ENCODE measurements around the gene C2orf68. TPM values are rescaled to one million over a fixed set of nuclear protein-coding genes. Genes with fewer than 3 reads are reported as not detected.

The C2orf68 gene
- total RNA-seq, 1 donor from 2014 or later: 40.8 TPM

DNA sequence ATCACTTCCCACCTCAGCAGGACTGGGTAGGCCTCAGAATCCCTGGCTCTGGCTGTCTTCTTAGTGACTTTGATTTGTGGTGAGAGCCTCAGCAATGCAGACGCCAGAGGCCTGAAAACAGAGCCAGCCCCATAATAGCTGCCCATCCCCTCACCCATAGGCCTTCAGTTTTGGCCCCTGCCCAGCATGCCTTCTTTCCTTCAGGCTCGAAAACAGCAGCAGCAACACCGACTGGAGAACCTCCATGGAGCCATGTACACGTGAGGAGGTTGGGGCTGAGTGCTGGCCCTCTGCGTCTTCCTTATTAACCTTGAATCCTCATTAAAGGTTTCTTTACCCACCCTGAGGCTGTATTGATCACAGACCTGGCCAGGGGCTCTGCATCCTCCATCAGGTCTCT, 14.6 kb downstream of the C2orf68 start:
- TF ChIP-seq, protein P1, sequence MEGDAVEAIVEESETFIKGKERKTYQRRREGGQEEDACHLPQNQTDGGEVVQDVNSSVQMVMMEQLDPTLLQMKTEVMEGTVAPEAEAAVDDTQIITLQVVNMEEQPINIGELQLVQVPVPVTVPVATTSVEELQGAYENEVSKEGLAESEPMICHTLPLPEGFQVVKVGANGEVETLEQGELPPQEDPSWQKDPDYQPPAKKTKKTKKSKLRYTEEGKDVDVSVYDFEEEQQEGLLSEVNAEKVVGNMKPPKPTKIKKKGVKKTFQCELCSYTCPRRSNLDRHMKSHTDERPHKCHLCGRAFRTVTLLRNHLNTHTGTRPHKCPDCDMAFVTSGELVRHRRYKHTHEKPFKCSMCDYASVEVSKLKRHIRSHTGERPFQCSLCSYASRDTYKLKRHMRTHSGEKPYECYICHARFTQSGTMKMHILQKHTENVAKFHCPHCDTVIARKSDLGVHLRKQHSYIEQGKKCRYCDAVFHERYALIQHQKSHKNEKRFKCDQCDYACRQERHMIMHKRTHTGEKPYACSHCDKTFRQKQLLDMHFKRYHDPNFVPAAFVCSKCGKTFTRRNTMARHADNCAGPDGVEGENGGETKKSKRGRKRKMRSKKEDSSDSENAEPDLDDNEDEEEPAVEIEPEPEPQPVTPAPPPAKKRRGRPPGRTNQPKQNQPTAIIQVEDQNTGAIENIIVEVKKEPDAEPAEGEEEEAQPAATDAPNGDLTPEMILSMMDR (IDR thresholded peaks at IDR 0.05): no peak
- Mint-ChIP-seq H3K27ac (ENCODE audit: unreplicated experiment) (no peak overlapping the region), H3K9me3 (ENCODE audit: unreplicated experiment) (no peaks in the 10 kb centered on the region), H3K4me3 (ENCODE audit: unreplicated experiment) (peak overlapping the region; percentile 99), H3K36me3 (ENCODE audit: unreplicated experiment) (peaks cover 8% of the 10 kb centered on the region), H3K27me3 (ENCODE audit: unreplicated experiment) (no peaks in the 10 kb centered on the region), H3K4me1 (ENCODE audit: unreplicated experiment) (peaks cover 44% of the 10 kb centered on the region)
- no peak for DNase-seq (ENCODE audit: extremely low spot score, unreplicated experiment)

DNA sequence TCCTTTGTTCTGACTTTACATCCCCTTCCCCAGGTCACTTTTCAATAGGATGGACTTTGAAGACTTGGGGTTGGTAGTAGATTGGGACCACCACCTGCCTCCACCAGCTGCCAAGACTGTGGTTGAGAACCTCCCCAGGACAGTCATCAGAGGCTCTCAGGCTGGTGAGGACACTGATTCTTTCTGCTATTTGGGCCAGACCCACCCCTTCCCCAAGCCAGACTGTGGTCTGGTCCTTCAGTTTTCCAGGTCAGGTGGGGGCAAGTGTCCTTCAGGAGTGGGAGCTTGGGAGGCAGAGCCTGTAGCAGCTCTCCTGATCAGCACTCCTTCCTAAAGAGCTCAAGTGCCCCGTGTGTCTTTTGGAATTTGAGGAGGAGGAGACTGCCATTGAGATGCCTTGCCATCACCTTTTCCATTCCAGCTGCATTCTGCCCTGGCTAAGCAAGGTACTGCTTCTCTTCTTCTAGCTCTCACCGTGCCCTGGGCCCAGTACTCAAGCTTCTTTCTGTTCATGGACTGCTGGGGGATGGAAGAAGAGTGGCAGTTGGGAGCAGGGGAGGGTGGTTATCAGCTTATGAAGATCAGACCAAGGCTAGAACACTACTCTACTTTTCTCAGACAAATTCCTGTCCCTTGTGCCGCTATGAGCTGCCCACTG, 15.3 kb downstream of the C2orf68 start:
- TF ChIP-seq, protein P1 (IDR thresholded peaks at IDR 0.05): no peak
- no peak for DNase-seq (ENCODE audit: extremely low spot score, unreplicated experiment)
- H3K27ac Mint-ChIP-seq (ENCODE audit: unreplicated experiment): peak overlapping the region; percentile 99
- no peaks in the 10 kb centered on the region for H3K9me3 Mint-ChIP-seq (ENCODE audit: unreplicated experiment)
- H3K4me3 Mint-ChIP-seq (ENCODE audit: unreplicated experiment): peak overlapping the region; percentile 99
- no peaks in the 10 kb centered on the region for H3K27me3 Mint-ChIP-seq (ENCODE audit: unreplicated experiment)
- H3K4me1 Mint-ChIP-seq (ENCODE audit: unreplicated experiment): peaks cover 43% of the 10 kb centered on the region
- H3K36me3 Mint-ChIP-seq (ENCODE audit: unreplicated experiment): peaks cover 8% of the 10 kb centered on the region

DNA sequence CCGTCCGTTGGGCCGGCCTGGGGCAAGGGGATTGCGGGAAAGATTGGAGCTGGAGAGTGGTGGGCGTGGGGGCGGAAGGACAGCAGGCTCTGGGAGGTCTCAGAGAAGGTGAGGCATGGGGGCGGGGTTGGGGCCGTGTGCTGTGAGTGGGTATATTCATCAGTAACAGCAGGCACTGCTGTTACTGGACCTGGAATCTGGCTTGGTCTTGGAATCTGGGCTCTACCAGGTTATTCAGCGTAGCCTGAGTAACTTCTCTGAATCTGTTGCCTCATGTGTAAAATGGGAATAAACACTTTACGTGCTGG, 15.9 kb downstream of the C2orf68 start:
- peak overlapping the region; percentile 99 for H3K27ac Mint-ChIP-seq (ENCODE audit: unreplicated experiment)
- H3K4me1 Mint-ChIP-seq (ENCODE audit: unreplicated experiment): peaks cover 43% of the 10 kb centered on the region
- TF ChIP-seq, protein P1 (IDR thresholded peaks at IDR 0.05): no peak
- DNase-seq (ENCODE audit: extremely low spot score, unreplicated experiment): no peak
- H3K4me3 Mint-ChIP-seq (ENCODE audit: unreplicated experiment): peak overlapping the region; percentile 99
- peaks cover 8% of the 10 kb centered on the region for H3K36me3 Mint-ChIP-seq (ENCODE audit: unreplicated experiment)
- H3K9me3 Mint-ChIP-seq (ENCODE audit: unreplicated experiment): no peaks in the 10 kb centered on the region
- no peaks in the 10 kb centered on the region for H3K27me3 Mint-ChIP-seq (ENCODE audit: unreplicated experiment)

DNA sequence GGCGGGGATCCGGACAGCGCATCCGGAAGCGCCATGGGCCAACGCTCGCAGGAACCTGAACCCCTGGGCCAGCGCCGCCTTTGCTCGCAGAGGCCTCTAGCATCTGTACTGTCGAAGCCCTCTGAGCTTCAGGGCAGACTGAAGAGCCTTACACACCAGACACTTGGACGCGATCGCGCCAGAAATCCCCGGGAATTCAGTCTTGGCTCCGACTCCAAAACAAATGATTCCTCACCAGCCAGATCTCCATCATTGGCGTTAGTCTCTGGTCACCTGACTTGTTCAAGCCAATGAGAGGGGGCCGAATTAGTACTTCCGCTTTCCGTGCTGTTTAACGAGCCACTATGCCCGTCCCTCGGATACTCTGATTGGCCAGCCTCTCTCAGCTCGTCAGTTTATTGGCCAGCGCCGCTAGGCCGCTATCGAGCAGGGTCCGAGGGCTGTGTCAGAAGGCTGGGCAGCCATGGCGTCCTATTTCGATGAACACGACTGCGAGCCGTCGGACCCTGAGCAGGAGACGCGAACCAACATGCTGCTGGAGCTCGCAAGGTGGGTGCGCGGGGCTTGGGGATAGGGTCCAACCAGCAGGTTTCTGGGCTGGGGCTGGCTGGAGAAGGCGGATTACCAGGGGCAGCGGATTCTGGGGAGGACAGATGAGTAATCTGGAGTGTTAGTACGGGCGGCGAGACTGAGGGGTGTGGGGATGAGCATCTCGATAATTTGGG, 16.4 kb downstream of the C2orf68 start, which contains the start of gene RNF181:
TSS of gene RNF181 (plus strand) at position 445 of the 725 bp plus-strand sequence. CDS start at position 464, 19 bp downstream.
- peaks cover 8% of the 10 kb centered on the region for H3K36me3 Mint-ChIP-seq (ENCODE audit: unreplicated experiment)

More for the DNA sequence above, 16.4 kb downstream of the C2orf68 start, which contains the start of gene RNF181:
- TF ChIP-seq, protein P1 (IDR thresholded peaks at IDR 0.05): no peak
- peak; percentile 96 for DNase-seq (ENCODE audit: extremely low spot score, unreplicated experiment)
- H3K4me1 Mint-ChIP-seq (ENCODE audit: unreplicated experiment): peaks cover 48% of the 10 kb centered on the region
- peak within 1 kb of the TSS; percentile 99 for H3K4me3 Mint-ChIP-seq (ENCODE audit: unreplicated experiment)
- no peaks in the 10 kb centered on the region for H3K9me3 Mint-ChIP-seq (ENCODE audit: unreplicated experiment)
- peak within 1 kb of the TSS; percentile 99 for H3K27ac Mint-ChIP-seq (ENCODE audit: unreplicated experiment)
- H3K27me3 Mint-ChIP-seq (ENCODE audit: unreplicated experiment): no peaks in the 10 kb centered on the region

All from osteocyte (in vitro differentiated cells).